NK-92 treated with Interleukin-12 subunit alpha and Interleukin-12 subunit beta, amount 100 ng/mL, for 24 hours (cell line): ENCODE results near the gene PRDM15.

Experiments
- DNase-seq: peaks from one replicate; lab custom pipeline; 2025; lab: John Stamatoyannopoulos, UW

PRDM15 gene

GRCh38 chr21:41864311-41865001 is 14.7 kb downstream of the PRDM15 start:
- DNase-seq = no peak

- no peak for DNase-seq
Measured at GRCh38 chr21:41863439-41863740, 15.8 kb downstream of the PRDM15 start.

DNA sequence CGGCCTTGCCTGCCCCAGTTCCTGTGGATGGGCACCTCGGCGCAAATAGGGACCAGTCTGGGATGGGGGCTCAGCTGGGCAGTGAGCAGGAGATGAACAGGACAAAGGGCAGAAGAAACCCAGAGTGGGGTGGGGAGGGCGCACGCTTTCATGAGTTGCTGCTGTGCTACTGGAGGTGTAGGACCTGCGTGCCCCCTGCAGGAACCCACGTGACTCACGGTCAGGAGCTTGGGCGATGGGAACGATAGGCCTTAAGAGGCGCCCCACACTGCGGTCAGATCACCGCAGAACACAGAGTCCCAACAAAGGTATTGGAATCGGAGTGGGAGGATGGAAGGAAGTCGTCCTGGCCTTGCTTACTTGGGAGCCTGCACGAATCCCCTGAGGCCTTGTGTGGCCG is 17.2 kb downstream of the PRDM15 start:
- no peak for DNase-seq

DNA sequence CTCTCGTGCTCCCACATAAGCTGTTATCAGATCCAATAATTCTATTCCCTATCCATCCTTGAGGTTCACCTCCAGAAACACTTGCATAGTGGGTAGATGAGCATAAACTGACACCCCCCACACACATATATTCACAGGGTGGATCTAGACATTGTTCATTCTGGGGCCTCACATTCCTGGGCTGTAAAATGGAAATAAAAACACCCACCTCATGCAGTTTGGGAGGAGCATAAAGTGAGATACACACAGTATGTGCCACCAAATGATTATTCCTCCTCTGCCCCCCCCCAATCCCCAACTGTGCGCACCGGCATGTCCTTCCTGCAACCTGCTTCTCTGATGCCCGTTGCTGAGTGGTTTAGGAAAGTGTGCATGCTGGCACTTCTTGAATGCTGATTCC is 17.9 kb downstream of the PRDM15 start:
- DNase-seq = no peak

DNA sequence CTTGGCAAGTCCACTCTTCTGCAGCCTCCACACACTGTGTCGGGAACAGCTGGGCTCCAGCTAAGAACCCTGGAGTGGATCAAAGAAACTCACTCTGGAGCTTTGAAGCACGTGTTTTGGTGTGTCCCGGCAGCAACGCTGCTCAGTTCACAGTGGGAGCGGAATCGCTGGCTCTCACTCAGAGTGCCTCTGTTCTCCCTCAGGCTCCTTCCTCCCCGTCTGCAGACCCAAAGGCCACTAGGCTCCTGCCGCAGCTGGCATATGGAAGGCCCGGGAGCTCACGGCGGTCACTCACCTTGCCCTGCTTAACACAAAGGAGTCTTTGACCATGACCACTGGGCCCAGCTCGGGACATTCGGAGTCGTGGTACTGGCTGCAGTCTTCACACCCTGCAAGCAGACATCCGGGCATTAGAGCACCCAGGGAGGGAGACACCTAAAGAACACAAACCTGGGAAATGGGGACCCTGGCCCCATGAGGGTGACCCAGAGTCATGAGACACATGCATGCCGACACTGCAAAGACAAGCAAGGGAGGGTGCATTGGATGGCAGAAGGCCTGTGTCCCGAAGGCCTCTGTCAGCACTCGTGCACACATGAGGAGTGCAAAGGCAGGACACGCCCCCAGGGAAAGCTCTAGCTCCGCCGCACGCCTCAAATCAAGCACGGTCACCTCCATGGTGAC is 19.7 kb downstream of the PRDM15 start:
- no peak for DNase-seq

DNA sequence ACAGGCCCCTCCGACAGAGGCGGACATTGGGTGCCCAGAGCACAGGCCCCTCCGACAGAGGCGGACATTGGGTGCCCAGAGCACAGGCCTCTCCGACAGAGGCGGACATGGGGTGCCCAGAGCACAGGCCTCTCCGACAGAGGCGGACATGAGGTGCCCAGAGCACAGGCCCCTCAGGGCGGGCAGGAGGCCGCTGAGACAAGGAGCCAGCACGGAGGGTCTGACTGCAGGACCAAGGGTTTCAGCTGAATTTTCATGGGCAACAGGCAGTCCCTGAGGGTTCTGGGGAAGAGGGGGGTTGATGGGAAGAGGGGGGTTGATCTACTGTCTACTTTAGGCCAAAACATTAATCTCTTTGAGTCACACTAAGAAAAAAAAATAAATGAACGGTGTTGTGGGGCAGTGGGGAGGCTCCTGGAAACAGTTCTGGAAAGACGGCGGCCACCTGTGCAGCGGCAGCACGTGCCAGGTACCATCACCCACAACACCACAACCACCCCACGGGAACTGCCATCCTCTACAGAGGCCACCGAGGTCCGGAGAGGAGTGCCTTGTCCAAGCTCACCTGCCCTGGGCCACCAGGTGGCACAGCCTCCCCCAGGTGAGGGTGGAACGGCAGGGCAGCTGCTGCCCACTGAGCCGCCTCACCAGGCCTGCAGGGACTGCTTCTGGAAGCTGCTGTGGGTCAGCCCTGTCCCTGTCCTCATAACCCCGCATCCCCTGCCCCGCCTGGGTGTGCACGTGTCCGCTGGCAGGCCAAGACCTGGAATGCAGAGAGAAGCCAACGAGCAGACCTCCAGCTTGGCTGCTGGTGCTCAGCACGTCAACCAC is 20.5 kb downstream of the PRDM15 start:
- no peak for DNase-seq

DNA sequence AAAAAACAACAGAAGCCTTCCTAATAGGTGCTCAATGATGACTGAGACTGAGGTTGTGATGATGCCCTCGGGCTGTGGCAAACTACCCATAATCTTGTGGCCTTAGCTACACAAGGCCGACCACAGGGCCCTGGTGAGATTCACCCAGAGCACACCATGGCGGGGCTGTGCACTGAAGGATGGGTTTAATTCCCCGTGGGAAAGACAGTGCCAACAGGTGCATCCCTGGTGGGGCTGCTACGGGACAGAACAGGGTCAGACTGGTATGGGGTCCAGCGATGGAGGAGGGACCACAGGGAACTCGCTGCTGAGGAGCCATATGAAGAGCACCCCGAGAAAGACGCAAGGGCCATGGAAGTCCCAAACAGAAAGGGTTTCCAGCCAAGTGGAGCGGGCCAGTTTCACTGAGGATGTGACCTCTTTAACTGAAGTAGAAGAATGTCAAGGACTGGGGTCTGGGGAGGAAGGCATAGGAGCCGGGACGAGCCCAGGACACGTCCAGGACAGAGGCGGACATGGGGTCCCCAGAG is 21.3 kb downstream of the PRDM15 start:
- no peak for DNase-seq

DNA sequence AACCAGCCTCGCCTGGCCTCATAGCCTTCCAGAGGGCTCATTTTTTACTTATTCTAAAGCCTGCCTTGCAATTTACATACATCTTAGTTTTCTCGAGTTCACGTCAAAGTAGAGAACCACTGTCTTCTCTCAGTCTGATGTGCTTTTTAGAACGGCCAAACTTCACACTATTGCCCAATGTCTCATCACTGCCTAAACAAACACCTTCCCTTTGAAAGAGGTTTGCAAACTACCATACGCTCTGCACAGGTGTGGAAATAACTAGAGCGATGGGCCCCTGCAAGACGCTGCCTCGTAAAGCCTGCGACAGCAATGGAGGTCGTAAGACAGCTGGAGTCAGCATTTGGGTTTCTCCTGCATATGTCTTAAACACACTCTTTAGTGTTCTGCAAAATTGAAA is 22.6 kb downstream of the PRDM15 start:
- no peak for DNase-seq

DNA sequence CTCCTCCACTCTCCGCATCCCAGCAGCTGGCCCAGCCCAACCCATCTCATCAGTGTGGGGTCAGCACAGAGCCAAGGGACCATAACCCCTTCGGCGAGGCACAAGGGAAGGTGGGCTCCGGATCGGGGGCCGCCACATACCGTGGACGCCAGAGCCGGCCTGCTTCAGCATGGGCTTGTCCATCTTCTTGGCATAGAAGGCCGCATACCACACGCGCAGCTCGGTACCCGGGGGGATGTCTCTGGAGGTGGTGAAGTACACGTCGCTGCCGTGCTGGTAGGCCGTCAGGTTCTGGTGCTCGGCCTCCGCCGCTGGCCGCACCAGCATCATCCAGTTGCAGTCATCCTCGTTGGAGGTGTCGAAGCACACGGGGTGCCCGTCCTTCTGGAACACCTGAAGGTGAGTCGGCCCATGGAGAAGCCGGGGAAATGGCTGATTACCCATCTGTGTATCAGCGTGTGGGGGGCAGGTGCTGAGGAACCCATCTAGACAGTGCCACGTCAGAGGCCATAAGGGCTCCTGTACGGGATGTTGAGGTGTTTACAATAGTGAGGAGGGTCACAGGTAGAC is 24.6 kb downstream of the PRDM15 start:
- no peak for DNase-seq

GRCh38 chr21:41852929-41853320 is 26.2 kb downstream of the PRDM15 start:
- DNase-seq = no peak

DNA sequence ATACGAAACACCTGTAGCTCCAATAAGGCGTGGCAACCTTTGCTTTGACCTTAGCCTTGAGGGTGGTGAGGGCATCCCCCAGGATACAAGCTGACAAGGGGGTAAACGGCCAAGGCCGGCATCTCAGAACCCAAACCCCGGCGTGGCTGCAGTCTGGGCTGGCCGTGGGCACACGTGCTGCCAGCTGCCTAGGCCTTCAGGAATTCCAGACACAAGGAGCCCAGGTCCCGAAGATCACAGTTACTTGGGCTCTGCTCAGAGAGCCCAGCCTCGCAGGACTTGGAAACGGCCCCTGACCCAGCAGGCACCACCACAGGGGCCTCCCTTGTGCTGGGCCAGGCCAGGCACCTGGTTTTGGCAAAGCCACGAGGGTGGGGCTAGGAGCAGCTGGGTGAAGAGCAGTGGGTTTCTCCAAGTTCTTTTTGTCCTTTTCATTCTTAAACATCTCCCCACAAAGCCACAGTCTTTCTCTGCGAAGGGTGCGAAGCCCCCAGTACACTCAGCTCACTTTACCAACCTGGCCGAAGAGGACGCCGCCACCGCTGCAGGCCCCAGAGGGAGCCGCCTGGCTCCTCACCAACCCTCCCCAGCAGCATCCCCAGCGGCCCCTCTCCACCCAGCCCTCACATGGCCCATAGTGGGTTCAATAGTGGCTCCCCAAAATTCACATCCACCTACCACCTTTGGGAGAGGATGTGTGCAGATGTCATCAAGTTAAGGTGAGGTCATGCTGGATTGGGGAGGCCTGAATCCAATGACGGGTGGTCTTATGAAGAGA is 26.8 kb downstream of the PRDM15 start:
- DNase-seq = no peak

DNA sequence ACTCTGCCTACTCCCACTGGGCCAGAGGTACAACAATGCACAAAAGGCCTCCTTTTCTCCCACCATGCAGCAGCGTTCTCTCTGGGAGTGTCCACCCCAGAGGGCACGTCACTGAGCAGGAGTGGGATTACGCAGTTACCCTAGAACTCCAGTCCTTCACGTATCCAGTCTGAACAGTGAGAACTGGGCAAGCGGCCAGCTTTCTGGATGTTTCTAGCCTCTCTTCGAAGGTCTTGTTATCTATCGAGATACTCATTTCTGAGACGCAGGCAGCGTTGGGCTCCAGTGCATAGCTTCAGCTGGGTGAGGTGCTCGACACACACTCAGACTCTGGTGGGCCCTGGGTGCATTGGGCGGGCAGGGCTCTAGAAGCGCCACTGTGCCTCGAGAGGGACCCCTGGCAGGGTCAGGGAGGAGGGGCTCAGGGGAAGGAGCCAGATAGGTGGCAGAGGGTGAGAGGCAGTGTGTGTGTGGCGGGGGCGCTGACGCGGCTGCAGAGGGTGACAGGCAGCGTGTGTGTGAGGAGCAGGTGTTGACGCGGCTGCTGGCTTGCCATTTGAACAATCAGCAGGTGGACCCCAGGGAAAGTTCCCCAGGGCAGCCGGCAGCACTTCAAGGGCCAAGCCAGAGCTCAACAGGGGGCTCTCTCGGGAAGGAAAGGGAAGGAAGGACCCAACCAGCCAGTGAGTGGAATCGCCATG is 27.9 kb downstream of the PRDM15 start:
- DNase-seq = no peak

GRCh38 chr21:41850085-41850484 is 29.1 kb downstream of the PRDM15 start:
- DNase-seq = no peak

- DNase-seq = no peak
Measured at GRCh38 chr21:41848958-41849580, 30.1 kb downstream of the PRDM15 start.

DNA sequence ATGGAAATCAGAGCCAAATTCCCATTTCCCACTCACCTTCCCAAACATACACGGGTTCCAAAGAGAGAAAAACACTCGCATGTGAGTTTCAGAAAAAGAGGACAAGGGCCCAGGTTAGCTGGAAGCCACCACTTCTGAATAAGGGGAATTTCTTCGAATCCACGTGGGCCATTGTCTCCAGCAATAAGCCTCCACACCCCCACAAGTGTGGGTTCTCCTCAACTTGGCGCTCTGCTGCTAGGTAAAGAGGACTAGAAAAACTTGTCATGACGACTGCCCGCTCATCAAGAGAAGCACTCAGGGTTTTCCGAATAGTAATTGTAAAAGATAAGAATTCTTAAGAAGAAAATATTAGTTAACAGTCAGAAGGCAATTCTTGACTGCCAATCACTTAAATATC is 30.6 kb downstream of the PRDM15 start:
- no peak for DNase-seq

DNA sequence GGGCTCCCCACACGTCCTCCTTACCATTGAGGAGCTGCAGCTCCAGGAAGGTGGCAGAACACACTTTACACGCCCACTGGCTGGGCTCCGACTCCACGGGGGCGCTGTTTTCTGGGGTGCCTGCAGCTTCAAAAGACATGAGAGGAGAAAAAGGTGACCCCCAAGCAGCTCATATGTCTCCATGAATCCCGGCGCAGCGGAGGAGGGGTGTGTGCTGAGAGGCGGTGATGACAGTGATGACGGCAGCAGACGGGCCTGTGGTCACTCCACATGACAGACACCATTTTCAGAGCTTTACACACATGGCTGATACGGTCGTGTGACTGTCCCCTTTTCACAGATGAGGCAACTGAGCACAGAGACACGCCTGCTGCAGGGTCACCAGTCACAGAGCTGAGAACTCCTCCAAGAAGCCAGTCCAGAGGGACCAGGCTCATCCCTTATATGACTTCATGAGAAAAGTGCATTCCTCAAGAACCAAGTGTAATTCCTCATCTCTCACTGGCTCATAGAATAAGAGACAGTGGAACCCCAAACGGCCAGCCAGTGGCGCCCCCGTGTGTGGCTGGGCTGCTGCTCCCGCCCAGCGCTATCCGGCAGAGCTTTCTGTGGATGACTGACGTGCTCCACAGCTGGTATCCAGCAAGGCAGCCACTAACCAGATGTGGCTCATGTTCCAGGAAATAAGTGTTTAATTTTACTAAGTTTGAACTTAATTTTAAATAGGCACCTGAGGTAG is 31.9 kb downstream of the PRDM15 start:
- no peak for DNase-seq

DNA sequence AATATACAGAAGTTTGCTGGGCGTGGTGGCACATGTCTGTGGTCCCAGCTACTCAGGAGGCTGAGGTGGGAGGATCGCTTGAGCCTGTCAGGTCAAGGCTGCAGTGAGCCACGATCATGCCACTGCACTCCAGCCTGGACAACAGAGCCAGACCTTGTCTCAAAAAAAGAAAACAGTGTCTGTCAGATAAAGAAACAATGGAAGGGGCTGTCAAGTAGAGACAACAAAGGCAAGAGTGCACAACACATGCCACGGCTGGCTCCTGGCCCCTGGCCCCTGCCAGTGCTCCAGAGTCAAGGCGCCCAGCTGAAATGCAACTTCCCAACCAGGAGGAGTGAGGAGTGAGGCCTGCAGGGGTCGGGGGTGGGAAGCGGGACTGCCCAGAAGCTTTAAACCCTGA is 32.6 kb downstream of the PRDM15 start:
- DNase-seq = no peak

DNA sequence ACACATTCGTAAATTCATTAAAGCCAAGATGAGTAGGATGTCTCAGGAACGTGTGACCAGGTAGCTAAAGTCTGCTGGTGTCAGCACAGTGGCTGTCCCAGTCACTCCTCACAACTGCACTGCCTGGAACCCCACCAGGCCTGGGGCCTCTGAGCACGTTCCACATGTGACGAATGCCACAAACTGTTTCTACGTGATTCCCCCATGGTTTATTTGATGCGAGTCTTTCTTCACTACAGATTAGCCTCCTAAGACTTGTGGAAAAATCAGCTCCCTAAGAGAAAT is 33.2 kb downstream of the PRDM15 start:
- DNase-seq = no peak

DNA sequence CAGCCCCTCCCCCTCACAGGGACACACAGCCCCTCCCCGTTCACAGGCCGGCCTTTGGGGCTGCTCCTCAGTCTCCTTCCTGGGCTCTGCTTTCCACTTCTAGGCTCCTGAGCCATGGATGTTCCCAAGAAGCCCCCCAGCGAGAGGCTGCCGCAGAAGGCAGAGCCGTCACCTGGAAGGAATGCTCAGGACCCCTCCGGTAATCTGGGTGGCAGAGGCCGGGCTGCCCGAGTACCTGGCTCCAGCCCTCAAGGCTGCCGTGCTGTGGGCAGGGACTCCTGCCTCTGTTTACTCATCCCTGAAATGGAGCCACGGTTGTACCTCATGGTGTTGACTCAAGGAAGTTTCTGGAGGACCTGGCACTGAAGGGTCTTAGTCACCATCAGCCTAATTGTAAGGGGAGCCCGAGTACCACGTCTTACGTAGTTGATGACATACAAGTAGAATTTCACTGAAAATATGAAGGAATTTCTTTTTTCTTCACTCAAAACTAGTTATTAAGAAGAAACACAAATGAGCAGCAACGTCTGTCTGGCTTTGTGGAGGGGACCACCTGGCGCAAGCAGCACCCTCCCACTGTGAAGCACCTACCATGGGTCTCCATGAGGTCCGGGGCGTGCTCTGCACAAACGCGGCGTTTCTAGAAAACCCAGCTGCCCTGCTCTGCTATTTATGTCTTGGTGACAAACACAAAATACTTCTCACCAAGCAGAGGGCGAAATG is 33.7 kb downstream of the PRDM15 start:
- no peak for DNase-seq

GRCh38 chr21:41843584-41843983 is 35.6 kb downstream of the PRDM15 start:
- no peak for DNase-seq
